ENCODE measurements around the gene C1orf50.

The C1orf50 gene

GRCh38 chr1:42765269-42765668 is 1.8 kb upstream of the C1orf50 start:
- DNase-seq = no peak

GRCh38 chr1:42765832-42766740 is 963 bp upstream of the C1orf50 start:
- no peak for DNase-seq

DNA sequence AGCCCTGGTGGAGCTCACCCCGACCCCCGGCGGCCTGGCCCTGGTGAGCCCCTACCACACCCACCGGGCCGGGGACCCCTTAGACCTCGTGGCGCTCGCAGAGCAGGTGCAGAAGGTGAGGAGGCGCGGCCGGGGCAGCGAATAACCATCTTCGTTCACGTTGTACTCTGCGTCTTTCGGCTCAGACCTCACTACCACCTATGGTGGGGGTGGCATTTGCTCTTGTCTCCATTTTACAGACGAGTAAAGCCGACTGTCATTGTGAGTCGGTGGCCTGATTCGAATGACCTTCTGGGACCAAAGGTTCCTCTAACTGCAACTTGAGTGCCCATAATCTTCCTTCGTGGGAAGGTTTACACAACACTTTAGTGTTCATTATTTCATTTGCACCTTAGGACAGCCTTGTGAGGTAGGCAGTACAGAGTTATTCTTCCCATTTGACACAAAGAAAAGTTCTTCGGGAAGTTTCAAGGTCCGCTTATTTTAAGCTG is 506 bp downstream of the C1orf50 start:
- no peak for DNase-seq

DNA sequence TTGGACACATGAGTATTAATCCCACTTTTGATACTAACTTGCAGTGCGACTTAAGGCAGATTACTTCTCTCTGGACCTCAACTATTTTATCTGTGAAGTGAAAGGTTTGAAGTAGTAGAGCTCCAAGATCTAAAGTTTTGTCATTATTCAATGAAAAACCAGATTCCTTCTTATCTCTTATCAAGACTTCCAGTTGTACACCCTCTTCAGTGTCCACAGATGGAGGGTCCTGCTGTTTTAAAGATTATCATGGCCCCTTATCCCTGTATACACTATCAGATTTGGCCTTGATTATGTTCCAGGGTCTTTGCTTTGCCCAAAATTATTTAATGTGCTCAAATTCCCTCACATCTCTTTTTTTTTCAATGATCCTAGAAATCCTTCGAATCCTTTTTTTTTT is 1.1 kb downstream of the C1orf50 start:
- DNase-seq = no peak

- DNase-seq = no peak
Observed at GRCh38 chr1:42769811-42770210, 2.8 kb downstream of the C1orf50 start.

DNA sequence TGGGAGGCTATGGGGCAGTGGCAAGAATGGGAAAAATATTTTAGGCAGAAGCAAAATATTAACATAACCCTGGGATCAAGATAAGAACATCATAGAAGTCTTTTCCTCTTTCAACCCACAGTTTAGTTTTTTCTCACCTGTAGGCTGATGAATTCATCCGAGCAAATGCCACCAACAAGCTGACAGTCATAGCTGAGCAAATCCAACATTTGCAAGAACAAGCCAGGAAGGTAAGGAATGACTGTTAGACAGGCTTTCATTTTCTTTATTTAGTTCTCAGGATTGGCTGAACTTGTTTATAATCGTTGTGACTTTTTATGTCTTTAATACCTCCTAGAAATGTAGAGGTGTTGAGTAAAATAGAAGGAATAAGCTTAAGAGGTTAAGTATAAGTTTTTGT is 6.4 kb downstream of the C1orf50 start:
- no peak for DNase-seq

GRCh38 chr1:42774928-42775526 is 8.0 kb downstream of the C1orf50 start:
- no peak for DNase-seq

DNA sequence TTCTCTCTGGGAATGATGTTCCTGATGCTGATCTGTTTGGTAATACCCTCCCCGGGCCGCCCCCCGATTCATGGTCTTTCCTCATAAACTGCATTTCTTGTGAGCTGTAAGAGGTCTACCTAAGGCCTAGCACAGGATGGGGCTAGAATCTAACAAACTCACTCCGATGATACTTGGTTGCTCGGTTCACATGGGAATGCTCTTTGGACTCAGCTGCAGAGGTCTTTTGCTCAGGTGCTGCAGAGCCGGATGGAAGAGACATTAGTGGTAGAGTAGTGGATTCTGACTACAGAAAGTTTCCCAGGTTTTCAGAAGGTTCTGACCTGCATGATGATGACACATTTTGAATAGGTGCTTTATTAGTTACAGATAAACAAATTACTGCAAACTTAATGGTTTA is 9.5 kb downstream of the C1orf50 start:
- DNase-seq = no peak

DNA sequence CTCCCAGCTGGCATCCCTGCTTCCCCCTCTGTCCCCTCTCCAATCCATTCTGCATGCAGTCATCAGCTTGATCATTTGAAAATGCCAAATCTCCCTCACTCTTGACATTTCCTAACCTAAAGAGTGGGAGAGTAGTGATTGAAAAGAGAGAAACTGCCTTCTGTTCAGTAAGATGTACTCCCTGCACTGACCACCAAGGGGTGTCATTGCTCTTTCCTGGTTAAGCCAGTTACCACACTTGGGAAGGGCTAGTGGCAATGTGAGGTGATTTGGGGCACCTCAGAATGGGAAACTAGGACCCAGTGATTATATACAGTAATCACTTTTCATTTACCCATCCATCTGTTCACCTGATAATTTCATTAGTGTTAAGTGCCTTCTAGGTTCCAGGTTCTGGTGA is 10.8 kb downstream of the C1orf50 start:
- peak; percentile 15 for DNase-seq

DNA sequence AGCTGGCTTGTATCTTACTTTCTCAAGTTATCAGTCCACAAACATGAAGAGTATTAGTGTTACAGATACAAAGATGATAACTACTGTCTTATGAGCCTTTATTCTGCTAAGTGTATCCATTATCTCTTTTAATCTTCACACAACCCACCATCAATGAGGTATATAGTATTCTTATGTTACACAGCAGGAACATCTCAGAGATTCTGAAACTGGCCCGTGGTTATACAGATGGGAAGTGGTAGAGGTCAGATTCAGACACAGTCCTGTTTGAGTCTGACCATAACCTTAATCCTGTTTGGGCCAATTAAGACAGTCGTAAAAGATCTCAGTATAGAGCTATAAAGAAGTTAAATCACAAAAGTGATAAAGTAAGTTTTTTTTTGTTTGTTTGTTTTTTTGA is 12.7 kb downstream of the C1orf50 start:
- DNase-seq = no peak

DNA sequence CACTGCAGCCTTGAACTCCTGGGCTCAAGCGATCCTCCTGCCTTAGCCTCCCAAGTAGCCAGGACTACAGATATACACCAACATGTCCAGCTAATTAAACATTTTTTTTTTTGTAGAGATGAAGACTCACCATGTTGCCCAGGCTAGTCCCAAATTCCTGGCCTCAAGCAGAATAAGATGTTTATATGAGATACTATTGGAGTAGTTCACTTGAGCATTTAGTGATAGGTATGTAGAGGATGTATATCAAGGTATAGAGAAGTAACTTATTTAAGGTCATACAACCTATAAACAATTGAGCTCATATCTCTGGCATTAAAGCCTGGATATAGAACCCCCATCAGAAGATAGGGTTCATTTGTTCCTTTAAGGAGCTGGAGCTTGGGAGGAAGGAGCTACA is 13.1 kb downstream of the C1orf50 start:
- DNase-seq = no peak

DNA sequence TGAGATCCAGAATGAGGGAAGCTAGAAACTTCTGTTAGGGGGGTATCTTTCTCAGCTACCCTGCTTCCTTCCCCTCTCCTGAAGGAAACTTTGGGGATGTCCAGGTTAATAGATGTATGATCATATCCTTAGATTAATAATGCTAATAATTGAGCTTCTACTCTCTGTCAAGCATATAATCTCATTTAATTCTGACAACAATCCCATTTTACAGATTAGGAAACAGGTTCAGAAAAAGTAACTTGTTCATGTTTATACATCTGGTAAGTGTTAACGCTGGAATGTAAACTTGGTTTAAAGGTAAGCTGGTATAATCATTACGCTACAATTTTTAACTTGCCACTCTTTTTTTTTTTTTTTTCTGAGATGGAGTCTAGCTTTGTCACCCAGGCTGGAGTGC is 16.0 kb downstream of the C1orf50 start:
- no peak for DNase-seq

DNA sequence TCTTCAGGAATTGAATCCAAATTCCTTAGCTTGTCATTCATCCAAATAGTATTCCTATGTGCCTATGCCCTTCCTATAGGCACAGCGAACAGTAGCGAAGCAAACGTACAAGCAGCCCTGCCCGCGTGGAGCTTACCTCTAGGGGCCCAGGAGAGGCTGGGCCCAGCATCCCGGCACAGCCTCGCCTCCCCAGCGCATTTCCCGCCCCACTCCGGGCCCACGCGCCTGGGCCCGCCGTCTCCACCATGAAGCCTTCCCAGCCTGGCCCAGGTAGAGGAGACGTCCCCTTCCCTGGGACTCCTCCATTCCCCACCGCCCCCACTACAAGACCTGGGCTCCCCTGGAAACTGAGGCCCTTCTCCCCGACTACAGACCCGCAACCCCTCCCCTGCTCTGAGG is 17.5 kb downstream of the C1orf50 start:
- DNase-seq = no peak

DNA sequence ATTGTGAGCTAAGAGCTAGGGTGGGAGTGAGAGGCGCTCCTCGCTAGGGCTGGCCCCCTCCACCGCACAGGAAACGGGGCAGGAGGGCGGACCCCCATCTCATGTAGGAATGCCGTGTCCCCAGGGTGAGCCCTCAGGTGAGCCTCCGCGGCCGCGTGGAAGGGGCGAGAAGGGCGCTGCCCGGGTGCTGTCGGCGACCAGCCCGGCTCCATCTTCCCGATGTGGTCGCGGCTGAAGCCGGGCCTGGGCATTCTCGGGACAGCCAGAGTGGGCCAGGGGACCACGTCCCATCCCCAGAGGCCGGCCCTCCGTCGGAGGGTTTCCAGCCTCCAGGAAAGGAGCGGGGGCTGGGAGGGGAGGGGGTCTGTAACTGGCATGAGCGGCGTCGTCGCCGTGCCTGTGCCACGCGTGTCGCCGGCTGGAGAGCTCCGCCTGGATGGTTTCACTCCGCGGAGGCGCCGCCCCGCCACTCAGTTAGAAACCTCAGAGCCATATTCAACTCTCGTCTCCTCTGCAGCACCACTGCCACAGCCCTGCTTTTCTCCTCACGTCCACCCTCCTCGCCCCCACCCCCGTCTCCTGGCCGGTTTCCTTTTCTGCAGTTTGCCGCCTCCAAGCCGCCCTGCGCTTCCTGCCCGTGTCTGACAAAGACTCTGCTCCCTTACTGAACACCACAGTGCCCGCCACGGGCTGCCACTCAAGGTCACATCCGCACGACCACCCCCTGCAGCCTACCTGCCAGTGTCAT is 18.1 kb downstream of the C1orf50 start, which contains the start of gene TMEM269:
Gene TMEM269 (plus strand): TSS at position 46 of the 748 bp plus-strand sequence. CDS start 4,903 bp downstream, outside the sequence.
- DNase-seq = peak; percentile 33

DNA sequence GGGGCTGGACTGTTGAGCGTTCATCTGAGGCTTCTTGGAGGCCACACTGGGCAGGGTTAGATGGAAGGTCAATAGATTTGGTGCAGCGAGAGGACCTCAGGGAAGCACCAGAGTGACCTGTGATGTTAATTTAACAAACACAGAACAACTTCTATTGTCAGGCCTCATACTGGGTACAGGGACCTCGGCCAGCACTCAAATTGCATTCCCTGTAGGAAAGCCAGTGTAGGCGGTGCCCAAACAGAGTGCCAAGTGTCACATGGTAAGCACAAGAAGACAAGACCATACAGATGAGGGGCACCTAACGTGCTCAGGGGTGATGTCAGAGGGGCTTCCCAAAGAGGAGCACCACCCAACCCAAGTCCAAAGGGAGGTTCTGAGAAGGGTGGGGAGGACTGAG is 19.0 kb downstream of the C1orf50 start:
- no peak for DNase-seq

DNA sequence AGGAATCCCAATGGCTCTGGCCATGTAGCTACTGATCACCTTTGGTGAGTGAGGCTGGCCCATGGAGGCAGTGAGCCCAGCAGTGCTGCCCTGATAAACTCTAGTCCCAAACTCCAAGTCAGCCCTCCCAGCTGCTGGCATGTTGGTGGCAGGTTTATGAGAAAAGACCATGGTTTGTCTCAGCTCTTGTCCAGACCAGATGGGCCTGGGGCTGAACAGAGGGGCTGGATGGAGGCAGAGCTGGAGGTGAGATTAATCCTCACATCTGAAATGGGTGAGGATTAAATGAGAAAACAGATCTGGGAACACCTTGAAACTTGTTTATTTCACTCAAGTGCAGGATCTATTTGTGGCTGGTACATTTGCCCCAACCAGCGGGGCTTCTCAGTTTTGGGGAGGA is 21.0 kb downstream of the C1orf50 start:
- DNase-seq = no peak

GRCh38 chr1:42793824-42794223 is 26.8 kb downstream of the C1orf50 start:
- DNase-seq = no peak

GRCh38 chr1:42797414-42797813 is 30.4 kb downstream of the C1orf50 start:
- DNase-seq = no peak

GRCh38 chr1:42797979-42798378 is 30.9 kb downstream of the C1orf50 start:
- no peak for DNase-seq

DNA sequence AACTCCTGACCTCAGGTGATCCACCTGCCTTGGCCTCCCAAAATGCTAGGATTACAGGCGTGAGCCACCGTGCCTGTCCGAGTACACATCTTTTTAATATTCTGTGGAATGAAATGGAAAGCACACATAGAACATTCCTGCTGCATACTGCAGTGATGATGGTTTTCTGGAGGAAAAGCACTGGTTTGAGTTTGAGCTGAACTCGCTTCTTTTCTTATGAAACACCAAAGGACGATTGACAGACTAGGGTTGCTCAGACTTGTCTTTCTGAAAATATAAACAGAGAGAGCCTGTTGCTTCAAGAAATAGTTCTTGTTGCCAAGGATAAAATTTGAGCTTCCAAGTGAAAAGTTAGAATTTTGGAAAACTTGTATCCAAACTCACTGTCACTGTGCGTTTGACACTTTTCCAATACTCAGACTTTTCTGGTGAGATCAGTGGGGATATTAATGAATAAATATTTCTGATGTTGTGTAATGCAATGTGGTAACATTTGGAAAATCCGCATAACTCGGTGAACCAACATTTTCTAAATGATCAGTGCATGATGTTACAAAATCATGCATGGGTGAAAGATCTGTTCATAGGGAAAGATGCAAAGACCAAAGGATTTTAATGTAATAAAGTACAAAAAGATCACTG is 34.9 kb downstream of the C1orf50 start:
- DNase-seq = no peak

DNA sequence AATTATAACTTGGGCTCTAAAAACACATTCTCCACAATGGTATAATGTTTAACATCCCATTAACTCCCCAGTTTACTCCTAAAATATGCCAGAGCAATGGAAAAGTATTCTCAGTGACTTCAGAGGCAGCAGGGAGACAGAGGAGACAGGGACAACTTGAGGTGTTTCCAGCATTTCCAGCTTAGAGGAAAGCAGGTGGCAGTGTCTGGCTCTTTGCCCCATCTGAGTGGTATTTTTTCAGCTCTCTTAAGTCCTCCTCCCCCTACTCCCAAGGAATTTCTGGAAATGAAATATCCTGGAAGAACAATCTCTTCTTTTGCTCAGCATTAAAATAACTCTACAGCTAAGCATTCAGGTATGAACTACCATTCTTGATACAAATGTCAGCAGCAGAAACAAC is 39.1 kb downstream of the C1orf50 start:
- no peak for DNase-seq

GRCh38 chr1:42806593-42806992 is 39.5 kb downstream of the C1orf50 start:
- no peak for DNase-seq
